ENCODE measurements around the gene SHISA9. TPM values are rescaled to one million over a fixed set of nuclear protein-coding genes. Genes with fewer than 3 reads are reported as not detected.
A peak's percentile ranks its signal among the peaks of the same experiment; 100 is the strongest.

The SHISA9 gene
- total RNA-seq, 2 donors from 2014 or later, result 1.8 to 4.6 TPM

DNA sequence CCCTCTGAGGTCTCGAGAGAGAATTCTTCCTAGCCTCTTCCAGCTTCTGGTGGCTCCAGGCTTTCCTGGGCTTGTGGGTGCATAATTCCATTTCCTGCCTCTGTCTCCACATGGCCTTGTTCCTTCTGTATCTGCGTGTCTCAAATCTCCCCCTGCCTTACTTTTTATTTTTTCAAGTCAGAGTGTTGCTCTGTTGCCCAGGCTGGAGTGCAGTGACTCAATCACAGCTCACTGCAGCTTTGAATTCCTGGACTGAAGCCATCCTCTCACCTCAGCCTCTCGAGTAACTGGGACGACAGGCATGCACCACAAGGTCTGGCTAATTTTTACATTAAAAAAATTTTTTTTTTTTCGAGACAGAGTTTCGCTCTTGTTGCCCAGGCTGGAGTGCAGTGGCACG, 120.6 kb downstream of the SHISA9 start:
- Histone ChIP-seq H3K27ac (no peak overlapping the region), H3K9me3 (no peaks in the 10 kb centered on the region), H3K27me3 (no peaks in the 10 kb centered on the region), H3K4me1 (no peaks in the 10 kb centered on the region), H3K36me3 (replicated peaks in 1 of 2; ENCODE audit: insufficient read depth in 1 of 2, low read depth in 2 of 2) (no peaks in the 10 kb centered on the region), H3K4me3 (no peak overlapping the region)
- ATAC-seq (no peak), DNase-seq (peak in 1 of 4 donors; percentile 7)
- WGBS, 2 donors, result 58 to 64% methylated on average over 7 of the region's 7 CpGs
- no peak for TF ChIP-seq POLR2A (IDR thresholded peaks at IDR 0.05)
- TF ChIP-seq, protein P1, sequence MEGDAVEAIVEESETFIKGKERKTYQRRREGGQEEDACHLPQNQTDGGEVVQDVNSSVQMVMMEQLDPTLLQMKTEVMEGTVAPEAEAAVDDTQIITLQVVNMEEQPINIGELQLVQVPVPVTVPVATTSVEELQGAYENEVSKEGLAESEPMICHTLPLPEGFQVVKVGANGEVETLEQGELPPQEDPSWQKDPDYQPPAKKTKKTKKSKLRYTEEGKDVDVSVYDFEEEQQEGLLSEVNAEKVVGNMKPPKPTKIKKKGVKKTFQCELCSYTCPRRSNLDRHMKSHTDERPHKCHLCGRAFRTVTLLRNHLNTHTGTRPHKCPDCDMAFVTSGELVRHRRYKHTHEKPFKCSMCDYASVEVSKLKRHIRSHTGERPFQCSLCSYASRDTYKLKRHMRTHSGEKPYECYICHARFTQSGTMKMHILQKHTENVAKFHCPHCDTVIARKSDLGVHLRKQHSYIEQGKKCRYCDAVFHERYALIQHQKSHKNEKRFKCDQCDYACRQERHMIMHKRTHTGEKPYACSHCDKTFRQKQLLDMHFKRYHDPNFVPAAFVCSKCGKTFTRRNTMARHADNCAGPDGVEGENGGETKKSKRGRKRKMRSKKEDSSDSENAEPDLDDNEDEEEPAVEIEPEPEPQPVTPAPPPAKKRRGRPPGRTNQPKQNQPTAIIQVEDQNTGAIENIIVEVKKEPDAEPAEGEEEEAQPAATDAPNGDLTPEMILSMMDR (IDR thresholded peaks at IDR 0.05), result no peak
- intact Hi-C loops (cut with DNase I), result no loop called here

DNA sequence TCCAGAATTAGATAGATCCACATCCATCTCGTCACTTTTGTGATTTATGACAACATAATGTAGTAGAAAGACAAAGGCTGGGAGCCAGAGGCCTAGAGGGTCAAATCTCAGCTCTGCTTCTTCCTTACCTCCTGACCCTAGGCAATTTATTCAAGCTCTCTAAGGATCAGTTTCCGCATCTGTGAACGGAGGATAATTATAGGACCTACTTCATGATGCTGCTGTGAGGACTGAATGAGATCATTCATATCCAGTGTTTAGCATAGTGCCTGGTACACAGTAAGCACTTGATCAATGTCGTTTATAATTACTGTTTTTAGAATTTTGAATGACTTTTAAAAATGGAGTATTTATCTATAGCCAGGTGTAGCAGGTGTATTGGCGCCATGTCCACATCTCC, 128.4 kb downstream of the SHISA9 start:
- Histone ChIP-seq H3K27ac (no peak overlapping the region), H3K9me3 (no peaks in the 10 kb centered on the region), H3K4me1 (no peaks in the 10 kb centered on the region), H3K4me3 (no peak overlapping the region), H3K27me3 (no peaks in the 10 kb centered on the region), H3K36me3 (replicated peaks in 1 of 2; ENCODE audit: insufficient read depth in 1 of 2, low read depth in 2 of 2) (no peaks in the 10 kb centered on the region)
- ATAC-seq (no peak), DNase-seq (no peak)
- 58 to 65% methylated on average over 5 of the region's 5 CpGs for WGBS, 2 donors
- intact Hi-C loops (cut with DNase I), result no loop called here
- TF ChIP-seq, protein P1 (IDR thresholded peaks at IDR 0.05), result no peak
- TF ChIP-seq POLR2A (IDR thresholded peaks at IDR 0.05), result no peak

DNA sequence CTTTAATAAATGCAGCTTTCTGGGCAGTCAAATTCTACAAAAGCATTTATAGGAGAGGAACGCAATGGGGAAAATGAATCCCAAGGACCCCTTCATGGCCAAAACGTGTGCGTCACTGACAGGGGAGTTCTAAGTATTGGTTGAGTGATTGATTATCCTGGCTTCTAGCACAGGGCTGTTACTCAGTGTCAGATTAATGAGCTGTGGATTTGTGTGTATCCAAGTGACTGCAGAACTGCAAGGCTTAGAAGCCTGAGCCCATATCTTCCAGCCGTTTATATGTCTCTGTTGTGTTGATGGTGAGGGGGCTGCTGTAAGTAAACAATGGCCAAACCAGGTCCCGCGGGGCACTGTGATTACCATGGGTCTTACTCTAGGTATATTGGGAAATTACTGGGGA, 129.4 kb downstream of the SHISA9 start:
- no peak for TF ChIP-seq POLR2A (IDR thresholded peaks at IDR 0.05)
- TF ChIP-seq, protein P1 (IDR thresholded peaks at IDR 0.05), result no peak
- DNase-seq, result no peak
- no peaks in the 10 kb centered on the region for H3K36me3 ChIP-seq (replicated peaks in 1 of 2; ENCODE audit: insufficient read depth in 1 of 2, low read depth in 2 of 2)
- intact Hi-C loops (cut with DNase I), result no loop called here
- H3K27me3 ChIP-seq, result no peaks in the 10 kb centered on the region
- WGBS, 2 donors, result 33 to 50% methylated on average over 5 to 6 of the region's 6 CpGs
- no peak for ATAC-seq
- no peak overlapping the region for H3K27ac ChIP-seq
- no peaks in the 10 kb centered on the region for H3K9me3 ChIP-seq
- H3K4me1 ChIP-seq, result no peaks in the 10 kb centered on the region
- no peak overlapping the region for H3K4me3 ChIP-seq

GRCh38 chr16:13032911-13033310, 131.5 kb downstream of the SHISA9 start:
- no peaks in the 10 kb centered on the region for H3K4me1 ChIP-seq
- H3K36me3 ChIP-seq (replicated peaks in 1 of 2; ENCODE audit: insufficient read depth in 1 of 2, low read depth in 2 of 2), result no peaks in the 10 kb centered on the region
- H3K4me3 ChIP-seq, result no peak overlapping the region
- TF ChIP-seq, protein P1 (IDR thresholded peaks at IDR 0.05), result no peak
- TF ChIP-seq POLR2A (IDR thresholded peaks at IDR 0.05), result no peak
- no peak overlapping the region for H3K27ac ChIP-seq
- no peaks in the 10 kb centered on the region for H3K27me3 ChIP-seq
- ATAC-seq (no peak), DNase-seq (no peak)
- 76 to 79% methylated on average over 5 of the region's 5 CpGs for WGBS, 2 donors
- intact Hi-C loops (cut with DNase I), result no loop called here
- no peaks in the 10 kb centered on the region for H3K9me3 ChIP-seq

- DNase-seq (peak; percentile 43 to 71 (median 53)), ATAC-seq (no peak)
- Histone ChIP-seq H3K27ac (no peak overlapping the region), H3K27me3 (no peaks in the 10 kb centered on the region), H3K36me3 (replicated peaks in 1 of 2; ENCODE audit: insufficient read depth in 1 of 2, low read depth in 2 of 2) (no peaks in the 10 kb centered on the region), H3K9me3 (no peaks in the 10 kb centered on the region), H3K4me3 (no peak overlapping the region), H3K4me1 (no peaks in the 10 kb centered on the region)
- intact Hi-C loops (cut with DNase I), result no loop called here
- TF ChIP-seq, protein P1 (IDR thresholded peaks at IDR 0.05), result no peak
- TF ChIP-seq POLR2A (IDR thresholded peaks at IDR 0.05), result no peak
- WGBS, 2 donors, result 5 to 9% methylated on average over 4 of the region's 4 CpGs
These were observed 135.2 kb downstream of the SHISA9 start for GRCh38 chr16:13036600-13036999.
